Mammary epithelial cell (primary cell): ENCODE measurements around the gene SLC25A36.

Source experiments
- EZH2 ChIP-seq: IDR thresholded peaks from 2 replicates; pipeline ENCODE4 v1.6.1; 2012; ENCODE audit warnings: low read length, inconsistent platforms, borderline replicate concordance
- TF ChIP-seq, protein P1 (sequence below), 2 donors: IDR thresholded peaks in 1 of 2; conservative IDR thresholded peaks in 1 of 2; 2 replicates each; pipeline ENCODE4 v1.5.1; 2011 to 2012; ENCODE audit warnings: inconsistent platforms in 2 of 2, low read length in 2 of 2, mild to moderate bottlenecking in 2 of 2, control low read depth in 1 of 2, low read depth in 1 of 2; ENCODE audit not compliant: insufficient read depth in 1 of 2; ENCODE audit errors: extremely low read depth in 1 of 2

DNA sequence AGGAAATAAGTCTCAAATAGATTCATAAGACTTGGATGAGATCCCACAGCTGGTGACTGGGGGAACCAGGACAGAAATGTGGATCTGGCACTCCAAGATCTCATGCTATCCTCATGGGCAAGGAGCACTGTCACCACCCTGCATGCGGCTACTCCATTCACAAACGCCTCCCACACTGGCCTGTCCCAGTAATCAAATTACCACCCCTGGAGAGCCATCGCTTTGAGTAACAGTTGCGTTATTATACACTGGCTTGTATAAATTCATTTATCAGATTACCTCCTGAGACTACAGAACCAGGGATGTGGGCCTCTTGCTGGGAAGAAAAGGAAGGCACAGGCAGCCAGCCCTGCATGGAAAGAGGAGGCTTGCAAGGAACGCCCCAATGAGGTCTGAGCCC, 27.9 kb upstream of the SLC25A36 start:
- TF ChIP-seq, protein P1, sequence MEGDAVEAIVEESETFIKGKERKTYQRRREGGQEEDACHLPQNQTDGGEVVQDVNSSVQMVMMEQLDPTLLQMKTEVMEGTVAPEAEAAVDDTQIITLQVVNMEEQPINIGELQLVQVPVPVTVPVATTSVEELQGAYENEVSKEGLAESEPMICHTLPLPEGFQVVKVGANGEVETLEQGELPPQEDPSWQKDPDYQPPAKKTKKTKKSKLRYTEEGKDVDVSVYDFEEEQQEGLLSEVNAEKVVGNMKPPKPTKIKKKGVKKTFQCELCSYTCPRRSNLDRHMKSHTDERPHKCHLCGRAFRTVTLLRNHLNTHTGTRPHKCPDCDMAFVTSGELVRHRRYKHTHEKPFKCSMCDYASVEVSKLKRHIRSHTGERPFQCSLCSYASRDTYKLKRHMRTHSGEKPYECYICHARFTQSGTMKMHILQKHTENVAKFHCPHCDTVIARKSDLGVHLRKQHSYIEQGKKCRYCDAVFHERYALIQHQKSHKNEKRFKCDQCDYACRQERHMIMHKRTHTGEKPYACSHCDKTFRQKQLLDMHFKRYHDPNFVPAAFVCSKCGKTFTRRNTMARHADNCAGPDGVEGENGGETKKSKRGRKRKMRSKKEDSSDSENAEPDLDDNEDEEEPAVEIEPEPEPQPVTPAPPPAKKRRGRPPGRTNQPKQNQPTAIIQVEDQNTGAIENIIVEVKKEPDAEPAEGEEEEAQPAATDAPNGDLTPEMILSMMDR (conservative IDR thresholded peaks at IDR 0.05 in 1 of 2, IDR thresholded peaks at IDR 0.05 in 1 of 2; ENCODE audit: extremely low read depth in 1 of 2, insufficient read depth in 1 of 2, low read depth in 1 of 2, low read length in 2 of 2), result no peak
- no peak for TF ChIP-seq EZH2
